GM19025 (cell line): ENCODE results near the gene CATSPERE.
"Not testable (repeated sequence)": the region's sequence is repeated elsewhere in the genome, so short reads cannot be mapped to it uniquely, and the experiment has no call there.

Experiments
- ATAC-seq: cut with Tn5 transposase; IDR thresholded peaks from one replicate; pipeline ENCODE4 v1.9.1; 2021; ENCODE audit warnings: mild to moderate bottlenecking, low read depth, moderate library complexity; ENCODE audit not compliant: unreplicated experiment

CATSPERE gene

DNA sequence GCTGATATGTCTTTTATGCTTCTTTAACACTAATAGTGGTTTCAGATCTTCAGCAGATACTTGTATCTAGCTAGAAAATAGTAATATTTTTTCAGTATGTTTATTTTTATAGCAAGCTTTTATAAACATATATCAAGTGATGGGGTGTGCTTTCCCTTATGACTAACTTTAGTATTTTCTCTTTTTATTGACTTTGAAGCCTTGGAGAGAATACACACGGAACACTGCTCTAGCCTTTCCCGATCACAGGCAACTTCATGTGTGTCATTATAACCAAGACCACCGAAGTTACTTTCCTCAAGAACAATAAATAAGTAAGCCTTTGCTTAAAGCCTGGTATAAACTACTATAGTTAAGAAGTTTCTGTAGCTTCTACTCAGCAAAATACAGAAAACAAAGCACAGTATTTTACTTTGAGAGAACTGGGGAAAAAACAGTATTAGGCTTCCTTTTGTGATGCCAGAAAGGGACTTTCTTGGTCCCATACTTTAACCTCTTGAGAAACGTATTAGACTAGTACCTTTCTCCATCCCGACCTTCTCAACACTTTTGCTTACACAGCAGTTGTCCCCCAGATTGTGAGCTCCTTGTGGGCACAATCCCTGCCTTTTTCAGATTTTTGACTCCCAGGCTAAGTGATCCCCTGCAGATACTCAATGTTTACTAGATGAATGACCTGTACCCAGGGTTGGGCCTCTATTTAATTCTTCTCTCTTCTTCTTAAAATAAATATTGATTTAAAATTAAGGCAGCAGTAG is 12.6 kb upstream of the CATSPERE start:
- no peak for ATAC-seq

DNA sequence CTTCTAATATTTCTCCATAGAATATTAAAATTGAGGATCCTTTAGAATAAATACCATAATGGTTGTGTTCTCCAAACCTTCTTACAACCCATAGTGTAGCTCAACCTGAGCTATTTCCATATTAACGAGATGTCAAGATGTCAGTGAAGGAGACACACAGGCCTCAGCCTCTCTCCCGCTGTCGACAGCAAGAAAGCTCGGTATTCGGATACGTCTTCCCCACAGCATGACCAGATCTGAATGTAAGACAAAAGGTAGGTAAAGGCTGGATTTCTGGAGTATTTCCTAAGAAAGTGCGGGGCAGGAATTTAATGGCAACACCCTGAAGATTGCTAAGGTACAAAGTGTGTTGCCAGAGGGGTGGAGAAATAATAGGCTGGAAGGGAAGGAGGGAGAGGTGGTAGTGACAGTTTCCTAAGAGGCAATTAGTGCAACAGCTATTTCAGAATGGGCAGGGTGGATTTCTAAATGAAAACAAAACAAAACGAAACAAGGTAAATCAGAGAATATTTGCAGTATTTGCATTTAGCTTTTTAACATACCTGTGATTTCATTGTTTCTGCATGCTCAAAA is 11.1 kb upstream of the CATSPERE start:
- no peak for ATAC-seq

- ATAC-seq = no peak
Measured at GRCh38 chr1:244450597-244451538, 10.2 kb upstream of the CATSPERE start.

- ATAC-seq = no peak
Measured at GRCh38 chr1:244451539-244451950, 9.5 kb upstream of the CATSPERE start, which contains the start of gene ADSS2. ADSS2 (minus strand) TSS chr1:244451909; CDS start chr1:244451817, 92 bp downstream.

GRCh38 chr1:244451951-244452795 is 8.9 kb upstream of the CATSPERE start:
- peak; percentile 96 for ATAC-seq

DNA sequence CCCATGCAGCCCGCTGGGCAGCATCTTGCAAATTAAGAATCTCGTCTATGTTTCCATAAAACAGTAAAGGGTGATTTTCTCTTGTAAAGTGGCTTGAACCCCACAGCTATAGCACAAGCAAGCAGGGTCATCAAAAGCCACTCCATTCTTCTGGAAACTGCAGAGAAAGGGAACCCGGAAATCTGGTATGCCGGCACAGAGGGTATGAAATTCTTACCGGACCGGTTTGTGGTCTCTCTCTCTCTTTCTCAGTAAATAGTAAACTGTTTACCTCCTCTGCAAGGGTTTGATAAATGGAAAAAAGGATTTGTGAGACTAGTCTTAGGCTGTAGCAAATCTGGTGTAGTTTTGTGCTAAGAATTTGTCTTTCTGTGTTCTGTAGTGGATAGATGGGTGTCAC is 6.7 kb upstream of the CATSPERE start:
- ATAC-seq = no peak

- ATAC-seq = no peak
Measured at GRCh38 chr1:244456586-244456985, 4.5 kb upstream of the CATSPERE start.

- no peak for ATAC-seq
Measured at GRCh38 chr1:244458781-244459180, 2.3 kb upstream of the CATSPERE start.

DNA sequence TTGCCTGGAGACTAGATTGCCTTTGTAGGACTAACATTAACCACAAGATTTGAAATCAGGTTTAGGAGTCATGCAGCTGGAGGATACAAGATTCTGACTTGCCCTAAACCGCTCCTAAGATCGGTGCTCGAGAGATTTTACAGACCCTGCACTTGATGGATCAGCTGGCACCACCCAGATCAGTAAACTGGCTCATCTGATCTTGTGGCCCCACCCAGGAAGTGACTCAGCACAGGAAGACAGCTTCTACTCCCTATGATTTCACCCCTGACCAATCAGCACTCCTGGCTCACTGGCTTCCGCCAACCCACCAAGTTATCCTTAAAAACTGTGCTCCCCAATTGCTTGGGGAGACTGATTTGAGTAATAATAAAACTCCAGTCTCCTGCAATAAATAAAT is 876 bp upstream of the CATSPERE start:
- ATAC-seq = no peak

GRCh38 chr1:244466724-244467123 is 5.7 kb downstream of the CATSPERE start:
- no peak for ATAC-seq

DNA sequence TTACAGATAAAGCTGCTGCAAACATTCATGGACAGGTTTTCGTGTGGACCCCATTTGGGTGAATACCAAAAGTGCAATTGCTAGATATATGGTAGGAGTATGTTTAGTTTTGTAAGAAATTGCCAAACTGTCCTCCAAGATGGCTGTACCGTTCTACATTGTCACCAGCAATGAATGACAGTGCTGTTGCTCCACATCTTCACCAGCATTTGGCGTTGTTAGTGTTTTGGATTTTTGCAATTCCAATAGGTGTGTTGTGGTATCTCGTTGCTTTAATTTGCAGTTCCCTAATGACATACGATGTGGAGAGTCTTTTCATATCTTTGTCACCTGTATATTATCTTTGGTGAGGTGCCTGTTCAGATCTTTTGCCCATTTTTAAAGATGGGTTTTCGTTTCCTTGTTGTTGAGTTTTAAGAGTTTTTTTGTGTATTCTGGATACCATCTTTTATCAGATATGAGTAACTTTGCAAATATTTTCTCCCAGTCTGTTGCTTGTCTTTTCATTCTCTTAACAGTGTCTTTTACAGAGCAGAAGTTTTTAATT is 12.1 kb downstream of the CATSPERE start:
- ATAC-seq = no peak

- ATAC-seq = not testable (repeated sequence)
Measured at GRCh38 chr1:244484971-244485370, 23.9 kb downstream of the CATSPERE start.

- ATAC-seq = no peak
Measured at GRCh38 chr1:244494653-244495052, 33.6 kb downstream of the CATSPERE start.

- no peak for ATAC-seq
Measured at GRCh38 chr1:244496186-244496585, 35.1 kb downstream of the CATSPERE start.

DNA sequence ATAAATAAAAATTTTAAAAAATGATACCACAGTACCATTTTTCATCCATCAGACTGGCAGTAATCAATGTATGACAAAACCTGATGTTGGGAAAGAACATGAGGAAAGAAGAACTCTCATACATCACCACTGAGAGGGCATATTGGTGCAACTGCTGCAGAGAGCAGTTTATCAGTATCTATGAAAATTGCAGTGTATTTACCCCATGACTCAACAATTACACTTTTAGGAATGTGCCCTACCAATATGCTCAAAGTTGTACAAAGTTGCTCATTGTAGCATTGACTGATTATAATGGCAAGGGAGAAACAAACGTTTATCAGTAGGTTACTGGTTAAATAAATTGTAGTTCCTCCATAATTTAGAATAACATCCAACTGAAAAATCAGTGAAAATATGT is 36.7 kb downstream of the CATSPERE start:
- no peak for ATAC-seq

- not testable (repeated sequence) for ATAC-seq
Measured at GRCh38 chr1:244499484-244499883, 38.4 kb downstream of the CATSPERE start.

GRCh38 chr1:244500515-244500914 is 39.4 kb downstream of the CATSPERE start:
- not testable (repeated sequence) for ATAC-seq

- no peak for ATAC-seq
Measured at GRCh38 chr1:244502630-244503029, 41.6 kb downstream of the CATSPERE start.

DNA sequence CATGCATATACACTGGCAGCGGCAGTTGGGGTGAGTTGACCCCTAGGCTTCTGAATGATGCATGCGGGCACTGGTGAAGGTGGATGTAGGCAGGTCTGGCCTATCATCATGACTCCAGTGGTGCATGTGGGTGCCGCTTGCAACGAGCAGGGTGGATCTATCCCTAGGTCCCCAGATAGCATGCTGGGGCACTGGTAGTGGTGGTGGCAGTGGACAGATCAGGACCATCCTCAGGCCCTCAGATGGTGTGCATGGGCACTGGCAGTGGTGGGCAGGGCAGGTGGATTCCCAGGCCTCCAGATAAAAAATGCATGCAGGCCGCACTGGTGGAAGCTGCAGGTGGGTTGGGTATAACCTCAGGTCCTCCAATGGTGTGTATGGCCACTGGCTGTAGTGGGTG is 52.4 kb downstream of the CATSPERE start:
- ATAC-seq = no peak

- ATAC-seq = no peak
Measured at GRCh38 chr1:244515680-244516079, 54.6 kb downstream of the CATSPERE start.
